K562 (cell line): ENCODE measurements around the gene ZNF143. TPM values are rescaled to one million over a fixed set of nuclear protein-coding genes. Genes with fewer than 3 reads are reported as not detected.

Source experiments
- BACH1 ChIP-seq: fragments of 200-800 bp; sonication (Bioruptor generic); IDR thresholded peaks from 2 replicates; pipeline ENCODE4 v1.6.1; 2016; ENCODE audit warnings: missing genetic modification characterization, missing compliant biosample characterization
- EP400 ChIP-seq: fragments of 450-650 bp; IDR thresholded peaks from 2 replicates; pipeline ENCODE4 v1.6.1; 2017; ENCODE audit warnings: antibody characterized with exemption, mild to moderate bottlenecking, moderate library complexity
- GTF2E2 ChIP-seq: fragments of 200-800 bp; sonication (Bioruptor generic); IDR thresholded peaks from 2 replicates; pipeline ENCODE4 v1.6.1; 2016; ENCODE audit warnings: missing genetic modification characterization, missing compliant biosample characterization
- NCOA6 ChIP-seq: fragments of 450-650 bp; IDR thresholded peaks from 2 replicates; pipeline ENCODE4 v1.6.1; 2017; ENCODE audit warnings: mild to moderate bottlenecking
- NONO ChIP-seq, 2 experiments: fragments of 200-400 bp in 1 of 2; fragments of 450-650 bp in 1 of 2; formaldehyde crosslinking in 1 of 2; IDR thresholded peaks; 2 replicates each; pipeline ENCODE4 v1.6.1; 2017; ENCODE audit warnings: low read depth in 2 of 2, mild to moderate bottlenecking in 2 of 2, moderate library complexity in 2 of 2, low read length in 1 of 2
- NR3C1 ChIP-seq: sonication (generic); formaldehyde crosslinking; IDR thresholded peaks from 2 replicates; pipeline ENCODE4 v1.8.1; 2022; ENCODE audit warnings: missing genetic modification reagents
- POLR3G ChIP-seq: IDR thresholded peaks from 2 replicates; pipeline ENCODE4 v1.6.1; 2011; ENCODE audit not compliant: insufficient read length, insufficient replicate concordance; ENCODE audit errors: extremely low read depth
- RUNX1 ChIP-seq: sonication (generic); IDR thresholded peaks from 2 replicates; pipeline ENCODE4 v1.6.1; 2016; ENCODE audit warnings: antibody characterized with exemption, low read depth
- ZBED1 ChIP-seq: IDR thresholded peaks from 2 replicates; pipeline ENCODE4 v1.6.1; 2014
- ZBTB40 ChIP-seq, 2 experiments: fragments of 450-650 bp in 1 of 2; sonication (generic) in 1 of 2; formaldehyde crosslinking in 1 of 2; IDR thresholded peaks; 2 replicates each; pipeline versions ENCODE4 v1.7.1 to v1.9.0; 2016 to 2022; ENCODE audit warnings: inconsistent platforms in 1 of 2, mild to moderate bottlenecking in 1 of 2, missing genetic modification reagents in 1 of 2
- ZFPM2 ChIP-seq: fragments of 250-450 bp; sonication (Bioruptor Pico); IDR thresholded peaks from 2 replicates; pipeline ENCODE4 v1.5.1; 2022; ENCODE audit warnings: mild to moderate bottlenecking
- ZNF165 ChIP-seq: fragments of 250-450 bp; sonication (Bioruptor Pico); IDR thresholded peaks from 2 replicates; pipeline ENCODE4 v1.4.0; 2020; ENCODE audit warnings: borderline replicate concordance
- ZNF253 ChIP-seq: fragments of 250-450 bp; sonication (Bioruptor Pico); conservative IDR thresholded peaks from 2 replicates; pipeline ENCODE4 v1.6.1; 2021; ENCODE audit warnings: mild to moderate bottlenecking
- ZNF3 ChIP-seq: fragments of 250-450 bp; sonication (Bioruptor Pico); IDR thresholded peaks from 2 replicates; pipeline ENCODE4 v1.5.0; 2021; ENCODE audit warnings: mild to moderate bottlenecking, moderate library complexity
- ZNF408 ChIP-seq: fragments of 250-450 bp; sonication (Bioruptor Pico); IDR thresholded peaks from 2 replicates; pipeline ENCODE4 v1.4.0; 2020; ENCODE audit warnings: low read depth, mild to moderate bottlenecking, moderate library complexity
- ZNF77 ChIP-seq: fragments of 250-450 bp; sonication (Bioruptor Pico); IDR thresholded peaks from 2 replicates; pipeline ENCODE4 v1.5.0; 2020
- polyA plus RNA-seq, 8 experiments: library from polyadenylated mRNA; depleted of rRNA in 4 of 8; stranded (reverse) in 5 of 8; unstranded in 3 of 8; fragments of >200 nt; fragmentation: Nextera tagmentation in 2 of 8; fragmentation: Illumina TruSeq in 1 of 8; extraction: Ambion mirVana in 2 of 8; extraction: Trizol in 1 of 8; gene quantifications; 2 replicates each; pipeline versions ENCODE4 v1.2.1 to v1.2.3, GENCODE V29; 2011 to 2014; ENCODE audit warnings: inconsistent platforms in 1 of 8, missing spikeins in 1 of 8
- total RNA-seq, 7 experiments: library from RNA; depleted of rRNA in 6 of 7; stranded (reverse); fragments of >200 nt in 6 of 7; fragmentation: Illumina TruSeq in 2 of 7; extraction: Trizol in 2 of 7; gene quantifications; 2 replicates each; pipeline versions ENCODE4 v1.2.1 to v1.2.3, GENCODE V29; 2011 to 2021; ENCODE audit warnings: low replicate concordance in 1 of 7
- TF ChIP-seq, protein P1 (sequence below): fragments of 250-450 bp; sonication (Bioruptor Pico); IDR thresholded peaks from 2 replicates; pipeline ENCODE4 v1.8.0; 2022; ENCODE audit warnings: moderate library complexity, mild to moderate bottlenecking, inconsistent platforms
- TF ChIP-seq, protein P2 (sequence below): fragments of 450-650 bp; formaldehyde crosslinking; IDR thresholded peaks from 2 replicates; pipeline ENCODE4 v1.4.0; 2020; ENCODE audit warnings: mild to moderate bottlenecking, mixed read lengths

The ZNF143 gene
- total and polyA plus RNA-seq, 9 of the 15 experiments (the other 6 are each of a cell fraction or from before 2014, with no cell fraction given): 18.4 to 58.5 (median 27.1) TPM

DNA sequence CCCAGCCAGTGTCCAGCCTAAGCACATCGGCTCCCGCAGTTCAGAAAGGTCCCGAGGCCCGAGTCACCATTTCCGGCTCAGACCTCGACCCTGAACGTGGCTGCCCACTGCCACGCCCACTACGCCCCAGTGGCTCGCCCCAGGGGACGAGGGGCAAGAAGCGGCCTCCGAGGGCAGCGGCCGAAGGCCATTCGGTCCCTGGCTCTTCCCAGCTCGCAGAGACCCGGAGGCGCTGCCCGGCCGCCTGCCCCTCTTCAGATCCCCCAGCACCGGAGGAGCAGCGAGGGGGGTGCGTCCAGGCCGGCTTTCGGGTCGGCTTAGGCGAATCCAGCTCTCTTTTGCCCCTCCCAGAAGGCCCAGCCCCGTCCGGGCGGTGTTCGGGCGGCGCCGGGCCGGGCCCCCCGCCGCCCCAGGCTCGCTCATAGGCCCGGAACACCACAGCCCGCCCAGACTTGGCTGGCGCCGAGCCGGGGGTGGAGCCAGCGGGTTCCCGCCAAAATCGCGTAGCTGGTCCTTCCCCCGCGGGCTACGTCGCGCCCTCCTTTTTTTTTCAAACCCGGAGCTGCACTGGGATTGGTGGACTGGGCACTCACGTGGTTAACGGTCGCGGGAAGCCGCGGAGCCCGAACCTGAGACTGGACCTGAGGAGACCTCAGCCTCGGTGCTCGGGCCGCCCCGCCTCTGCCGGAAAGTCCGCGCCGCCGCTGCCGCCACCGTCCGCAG lies 112.4 kb downstream of the ZNF143 start, which contains the start of gene WEE1 (continued):
- no peak for TF ChIP-seq POLR3G
- TF ChIP-seq ZNF3 (CRISPR knock-in tag): no peak
- no peak for TF ChIP-seq ZNF408 (CRISPR knock-in tag)
- peak; percentile 93 for TF ChIP-seq EP400
- TF ChIP-seq RUNX1: 0 out of 2 replicates have a peak, but pooled peaks have one; percentile 14
- TF ChIP-seq ZBED1: no peak
- TF ChIP-seq ZBTB40 (IDR thresholded peaks at IDR 0.05): no peak
- TF ChIP-seq ZBTB40 (CRISPR knock-in tag; IDR thresholded peaks at IDR 0.05): no peak
- TF ChIP-seq, protein P1, sequence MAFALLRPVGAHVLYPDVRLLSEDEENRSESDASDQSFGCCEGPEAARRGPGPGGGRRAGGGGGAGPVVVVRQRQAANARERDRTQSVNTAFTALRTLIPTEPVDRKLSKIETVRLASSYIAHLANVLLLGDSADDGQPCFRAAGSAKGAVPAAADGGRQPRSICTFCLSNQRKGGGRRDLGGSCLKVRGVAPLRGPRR (CRISPR knock-in tag): no peak
- TF ChIP-seq, protein P2, sequence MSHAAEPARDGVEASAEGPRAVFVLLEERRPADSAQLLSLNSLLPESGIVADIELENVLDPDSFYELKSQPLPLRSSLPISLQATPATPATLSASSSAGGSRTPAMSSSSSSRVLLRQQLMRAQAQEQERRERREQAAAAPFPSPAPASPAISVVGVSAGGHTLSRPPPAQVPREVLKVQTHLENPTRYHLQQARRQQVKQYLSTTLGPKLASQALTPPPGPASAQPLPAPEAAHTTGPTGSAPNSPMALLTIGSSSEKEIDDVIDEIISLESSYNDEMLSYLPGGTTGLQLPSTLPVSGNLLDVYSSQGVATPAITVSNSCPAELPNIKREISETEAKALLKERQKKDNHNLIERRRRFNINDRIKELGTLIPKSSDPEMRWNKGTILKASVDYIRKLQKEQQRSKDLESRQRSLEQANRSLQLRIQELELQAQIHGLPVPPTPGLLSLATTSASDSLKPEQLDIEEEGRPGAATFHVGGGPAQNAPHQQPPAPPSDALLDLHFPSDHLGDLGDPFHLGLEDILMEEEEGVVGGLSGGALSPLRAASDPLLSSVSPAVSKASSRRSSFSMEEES (CRISPR knock-in tag): 0 out of 2 replicates have a peak, but pooled peaks have one; percentile 5
- TF ChIP-seq BACH1 (tag): no peak
- TF ChIP-seq GTF2E2 (tag): peak; percentile 84; the same call in 1 of the 2 replicates
- TF ChIP-seq ZNF253 (CRISPR knock-in tag): no peak
- 0 out of 2 replicates have a peak, but pooled peaks have one; percentile 72 for TF ChIP-seq ZFPM2 (CRISPR knock-in tag)
- no peak for TF ChIP-seq ZNF77
- no peak for TF ChIP-seq NR3C1
- TF ChIP-seq NONO (IDR thresholded peaks at IDR 0.05; ENCODE audit: low read depth in 2 of 2, low read length in 1 of 2): 0 out of 4 replicates have a peak, but pooled peaks of 1 of the 2 experiments have one; percentile 68
- no peak for TF ChIP-seq ZNF165 (CRISPR knock-in tag)
- no peak for TF ChIP-seq NCOA6
